ENCODE results near the gene WDR43. TPM values are rescaled to one million over a fixed set of nuclear protein-coding genes. Genes with fewer than 3 reads are reported as not detected.

Gene WDR43
- total and polyA plus RNA-seq, 4 donors: 11.1 to 43.1 (median 17.5) TPM

GRCh38 chr2:28951910-28952835, 57.7 kb downstream of the WDR43 start (continued):
- TF ChIP-seq CTCF (IDR thresholded peaks at IDR 0.05; ENCODE audit: low read depth, low read length, missing input control) (no peak), MAX (IDR thresholded peaks at IDR 0.05) (peak; percentile 92), HNF4G (IDR thresholded peaks at IDR 0.05) (peak; percentile 56), HNF4A (conservative IDR thresholded peaks at IDR 0.05) (peak; percentile 79 to 81), EGR1 (IDR thresholded peaks at IDR 0.05; ENCODE audit: low read depth in 2 of 2) (peak in 1 of 2 donors; percentile 69), YY1 (IDR thresholded peaks at IDR 0.05) (peak; percentile 85)

GRCh38 chr2:28952836-28953211, 58.4 kb downstream of the WDR43 start:
- H3K9ac ChIP-seq (ENCODE audit: low read depth in 1 of 2, low read length in 2 of 2): no peak overlapping the region
- no peak for DNase-seq (ENCODE audit: low spot score)

GRCh38 chr2:28955467-28955866, 61.0 kb downstream of the WDR43 start:
- peaks cover 4 to 17% (median 9%) of the 10 kb centered on the region in 4 donors for H3K4me1 ChIP-seq (ENCODE audit: control insufficient read depth in 4 of 4, insufficient read depth in 4 of 4, low read length in 3 of 4)
- H3K9ac ChIP-seq (ENCODE audit: low read depth in 1 of 2, low read length in 2 of 2): no peak overlapping the region
- H3K9me3 ChIP-seq (ENCODE audit: control insufficient read depth in 4 of 4, low read length in 3 of 4): no peaks in the 10 kb centered on the region
- DNase-seq (ENCODE audit: low spot score): no peak
- no peaks in the 10 kb centered on the region for H3K27me3 ChIP-seq (ENCODE audit: control insufficient read depth in 4 of 4, insufficient read depth in 4 of 4, low read length in 3 of 4)
- H3K4me3 ChIP-seq (ENCODE audit: low read depth in 1 of 3, low read length in 3 of 3): no peak overlapping the region
- H3K36me3 ChIP-seq (ENCODE audit: control insufficient read depth in 4 of 4, insufficient read depth in 3 of 4, low read depth in 1 of 4, low read length in 3 of 4): no peaks in the 10 kb centered on the region
- WGBS: 54% methylated on average over 5 of the region's 5 CpGs
- no peak overlapping the region for H3K27ac ChIP-seq (ENCODE audit: low read depth in 1 of 2, low read length in 2 of 2)
- TF ChIP-seq HNF4G (IDR thresholded peaks at IDR 0.05) (no peak), FOXA2 (IDR thresholded peaks at IDR 0.05) (no peak), NR2F2 (IDR thresholded peaks at IDR 0.05) (no peak), FOXA1 (IDR thresholded peaks at IDR 0.05) (no peak), YY1 (IDR thresholded peaks at IDR 0.05) (no peak), MAX (IDR thresholded peaks at IDR 0.05) (no peak), RXRA (IDR thresholded peaks at IDR 0.05) (no peak), EGR1 (IDR thresholded peaks at IDR 0.05; ENCODE audit: low read depth in 2 of 2) (no peak), JUND (IDR thresholded peaks at IDR 0.05) (no peak), HNF4A (conservative IDR thresholded peaks at IDR 0.05) (no peak), GABPA (IDR thresholded peaks at IDR 0.05 in 1 of 2, conservative IDR thresholded peaks at IDR 0.05 in 1 of 2) (no peak), REST (IDR thresholded peaks at IDR 0.05) (no peak), TAF1 (conservative IDR thresholded peaks at IDR 0.05) (no peak), RAD21 (IDR thresholded peaks at IDR 0.05) (no peak)

More at GRCh38 chr2:28952836-28953211, 58.4 kb downstream of the WDR43 start:
- Histone ChIP-seq H3K36me3 (ENCODE audit: control insufficient read depth in 4 of 4, insufficient read depth in 3 of 4, low read depth in 1 of 4, low read length in 3 of 4) (peaks cover 2 to 10% (median 5%) of the 10 kb centered on the region in 4 donors), H3K9me3 (ENCODE audit: control insufficient read depth in 4 of 4, low read length in 3 of 4) (no peaks in the 10 kb centered on the region), H3K27me3 (ENCODE audit: control insufficient read depth in 4 of 4, insufficient read depth in 4 of 4, low read length in 3 of 4) (no peaks in the 10 kb centered on the region), H3K27ac (ENCODE audit: low read depth in 1 of 2, low read length in 2 of 2) (no peak overlapping the region), H3K4me1 (ENCODE audit: control insufficient read depth in 4 of 4, insufficient read depth in 4 of 4, low read length in 3 of 4) (peaks cover 4 to 17% (median 9%) of the 10 kb centered on the region in 4 donors), H3K4me3 (ENCODE audit: low read depth in 1 of 3, low read length in 3 of 3) (no peak overlapping the region)
- WGBS: 66% methylated on average over 6 of the region's 6 CpGs
- TF ChIP-seq ZBTB33 (IDR thresholded peaks at IDR 0.05) (no peak), NR2F2 (IDR thresholded peaks at IDR 0.05) (no peak), EGR1 (IDR thresholded peaks at IDR 0.05; ENCODE audit: low read depth in 2 of 2) (no peak), FOXA2 (IDR thresholded peaks at IDR 0.05) (no peak), GABPA (IDR thresholded peaks at IDR 0.05 in 1 of 2, conservative IDR thresholded peaks at IDR 0.05 in 1 of 2) (no peak)

Data from liver (tissue), 9 donors.